Fibroblast of the aortic adventitia (primary cell): ENCODE measurements around the gene STAM. TPM values are rescaled to one million over a fixed set of nuclear protein-coding genes. Genes with fewer than 3 reads are reported as not detected.

Experiments used
- DNase-seq: peaks from one replicate; pipeline ENCODE4 v3.0.0-alpha.2; 2010; ENCODE audit warnings: low read depth
- H3K4me3 ChIP-seq: 2 replicates; pipeline ENCODE4 v1.5.1; 2011; ENCODE audit warnings: low read depth, mild to moderate bottlenecking, control low read depth, low read length, moderate library complexity
- CTCF ChIP-seq: IDR thresholded peaks from 2 replicates; pipeline ENCODE4 v1.5.1; 2011; ENCODE audit warnings: mild to moderate bottlenecking, low read length, control low read depth, inconsistent platforms; ENCODE audit not compliant: insufficient read depth
- total RNA-seq: library from RNA; depleted of rRNA; stranded (reverse); fragments of >200 nt; gene quantifications from 2 replicates; pipeline ENCODE4 v1.2.3, GENCODE V29; 2012; ENCODE audit warnings: low replicate concordance

Gene STAM
- 32.0 and 40.6 TPM in 2 replicates for total RNA-seq

GRCh38 chr10:17643755-17644484 lies at the start of gene STAM:
STAM (plus strand) TSS chr10:17644151; CDS start chr10:17644340, 189 bp downstream.
- no peak for TF ChIP-seq CTCF
- peak within 1 kb of the TSS; percentile 84 for H3K4me3 ChIP-seq
- DNase-seq: peak; percentile 95

GRCh38 chr10:17597386-17597785 lies 46.6 kb upstream of the STAM start:
- no peak overlapping the region for H3K4me3 ChIP-seq
- no peak for DNase-seq
- TF ChIP-seq CTCF: no peak

- DNase-seq: peak; percentile 45
- no peak overlapping the region for H3K4me3 ChIP-seq
- TF ChIP-seq CTCF: peak; percentile 44
Measured at GRCh38 chr10:17599089-17599488, 44.9 kb upstream of the STAM start.

GRCh38 chr10:17605936-17606335 lies 38.0 kb upstream of the STAM start:
- no peak overlapping the region for H3K4me3 ChIP-seq
- DNase-seq: no peak
- no peak for TF ChIP-seq CTCF

GRCh38 chr10:17606547-17607040 lies 37.4 kb upstream of the STAM start:
- no peak for DNase-seq
- TF ChIP-seq CTCF: no peak
- H3K4me3 ChIP-seq: no peak overlapping the region

GRCh38 chr10:17607060-17607459 lies 36.9 kb upstream of the STAM start:
- DNase-seq: no peak
- no peak for TF ChIP-seq CTCF
- no peak overlapping the region for H3K4me3 ChIP-seq
